GM23338 (cell line): ENCODE measurements around the gene USP7. TPM values are rescaled to one million over a fixed set of nuclear protein-coding genes. Genes with fewer than 3 reads are reported as not detected.
A peak's percentile ranks its signal among the peaks of the same experiment; 100 is the strongest.

Source experiments
- ATAC-seq: fragments of 200-7000 bp; cut with Tn5 transposase; 3 replicates; pipeline ENCODE4 v1.9.1; 2020
- DNase-seq: peaks from one replicate; pipeline ENCODE4 v3.0.0-alpha.2; 2015; ENCODE audit warnings: low spot score
- H2AFZ ChIP-seq: fragments of 200-600 bp; sonication (generic); 2 replicates; pipeline ENCODE4 v1.8.0; 2016; ENCODE audit warnings: antibody characterized with exemption, mild to moderate bottlenecking, moderate library complexity
- H3F3A ChIP-seq: fragments of 200-600 bp; sonication (generic); replicated peaks from 2 replicates; pipeline ENCODE4 v1.8.0; 2017; ENCODE audit warnings: antibody characterized with exemption, mixed run types, low read depth
- H3K27ac ChIP-seq: fragments of 200-600 bp; sonication (generic); 2 replicates; pipeline ENCODE4 v1.6.1; 2016; ENCODE audit warnings: low read depth
- H3K27me3 ChIP-seq: fragments of 200-600 bp; sonication (generic); 2 replicates; pipeline ENCODE4 v1.8.0; 2016; ENCODE audit warnings: mild to moderate bottlenecking, mixed run types, moderate library complexity; ENCODE audit not compliant: insufficient read depth
- H3K36me3 ChIP-seq: fragments of 200-600 bp; sonication (generic); 2 replicates; pipeline ENCODE4 v1.8.0; 2016; ENCODE audit warnings: mild to moderate bottlenecking; ENCODE audit not compliant: insufficient read depth
- H3K4me1 ChIP-seq: fragments of 200-600 bp; sonication (generic); 2 replicates; pipeline ENCODE4 v1.8.0; 2016; ENCODE audit warnings: mild to moderate bottlenecking, moderate library complexity; ENCODE audit not compliant: insufficient read depth
- H3K4me2 ChIP-seq: fragments of 200-600 bp; sonication (generic); 2 replicates; pipeline ENCODE4 v1.7.1; 2017; ENCODE audit warnings: mixed run types
- H3K4me3 ChIP-seq: fragments of 200-600 bp; sonication (generic); 2 replicates; pipeline ENCODE4 v1.6.1; 2016; ENCODE audit warnings: mixed run types
- H3K79me2 ChIP-seq: fragments of 200-600 bp; sonication (generic); replicated peaks from 2 replicates; pipeline ENCODE4 v1.8.0; 2017; ENCODE audit warnings: mild to moderate bottlenecking; ENCODE audit not compliant: insufficient read depth
- H3K9me2 ChIP-seq: fragments of 200-600 bp; sonication (generic); 2 replicates; pipeline ENCODE4 v1.8.0; 2017; ENCODE audit not compliant: insufficient read depth
- H4K20me1 ChIP-seq: fragments of 200-600 bp; sonication (generic); replicated peaks from 2 replicates; pipeline ENCODE4 v1.8.0; 2017; ENCODE audit warnings: mild to moderate bottlenecking; ENCODE audit not compliant: insufficient read depth
- H3K27ac Mint-ChIP-seq: 2 replicates; pipeline ENCODE4 v1.8.0; 2020; ENCODE audit warnings: inconsistent platforms, mild to moderate bottlenecking, moderate library complexity, mixed read lengths
- H3K27me3 Mint-ChIP-seq: 3 replicates; pipeline ENCODE4 v1.8.0; 2022; ENCODE audit warnings: low read depth, mild to moderate bottlenecking, moderate library complexity, mixed read lengths, inconsistent platforms; ENCODE audit not compliant: insufficient read depth, poor library complexity
- H3K36me3 Mint-ChIP-seq: 3 replicates; pipeline ENCODE4 v1.8.0; 2021; ENCODE audit warnings: low read depth, mild to moderate bottlenecking, inconsistent platforms, moderate library complexity, mixed read lengths
- H3K4me1 Mint-ChIP-seq: 3 replicates; pipeline ENCODE4 v1.8.0; 2020; ENCODE audit warnings: mild to moderate bottlenecking, inconsistent platforms, mixed read lengths
- H3K4me3 Mint-ChIP-seq: 3 replicates; pipeline ENCODE4 v1.8.0; 2021; ENCODE audit warnings: moderate library complexity, mild to moderate bottlenecking, inconsistent platforms, mixed read lengths
- H3K9me3 Mint-ChIP-seq: 3 replicates; pipeline ENCODE4 v1.8.0; 2020; ENCODE audit warnings: moderate library complexity, mild to moderate bottlenecking, inconsistent platforms, mixed read lengths
- CTCF ChIP-seq, 2 experiments: fragments of 200-600 bp in 1 of 2; sonication (generic) in 1 of 2; conservative IDR thresholded peaks; 2 replicates each; pipeline versions ENCODE4 v1.5.1 to v1.6.1; 2016 to 2017; ENCODE audit warnings: antibody characterized with exemption in 2 of 2, low read depth in 2 of 2, mild to moderate bottlenecking in 2 of 2, moderate library complexity in 1 of 2
- EZH2 ChIP-seq: fragments of 200-600 bp; sonication (generic); IDR thresholded peaks from one replicate; pipeline ENCODE4 v1.8.0; 2017; ENCODE audit warnings: antibody characterized with exemption, mild to moderate bottlenecking, low read depth; ENCODE audit not compliant: unreplicated experiment
- EZH2phosphoT487 ChIP-seq: fragments of 200-600 bp; sonication (generic); IDR thresholded peaks from one replicate; pipeline ENCODE4 v1.8.1; 2018; ENCODE audit warnings: antibody characterized with exemption; ENCODE audit not compliant: unreplicated experiment
- JUNB ChIP-seq: IDR thresholded peaks from one replicate; pipeline ENCODE4 v1.6.1; 2016; ENCODE audit warnings: antibody characterized with exemption; ENCODE audit not compliant: unreplicated experiment
- NANOG ChIP-seq: IDR thresholded peaks from 2 replicates; pipeline ENCODE4 v1.6.1; 2016; ENCODE audit warnings: antibody characterized with exemption, borderline replicate concordance
- POLR2AphosphoS5 ChIP-seq: IDR thresholded peaks from 2 replicates; pipeline ENCODE4 v1.6.1; 2016; ENCODE audit warnings: antibody characterized with exemption, low read depth
- REST ChIP-seq: IDR thresholded peaks from one replicate; pipeline ENCODE4 v1.6.1; 2018; ENCODE audit warnings: antibody characterized with exemption; ENCODE audit not compliant: unreplicated experiment
- ZNF331 ChIP-seq: fragments of 250-450 bp; sonication (Bioruptor Pico); IDR thresholded peaks from 2 replicates; pipeline ENCODE4 v1.5.0; 2020; ENCODE audit warnings: low read depth, mild to moderate bottlenecking, moderate library complexity
- polyA plus RNA-seq: library from polyadenylated mRNA; unstranded; fragments of >200 nt; fragmentation: Nextera tagmentation; extraction: Ambion mirVana; gene quantifications from 2 replicates; pipeline ENCODE4 v1.2.1, GENCODE V29; 2016
- total RNA-seq: library from RNA; depleted of rRNA; stranded (reverse); fragments of >200 nt; shearing (Covaris generic); gene quantifications from 2 replicates; pipeline ENCODE4 v1.2.3, GENCODE V29; 2014
- TF ChIP-seq, protein P1 (sequence below): IDR thresholded peaks from 2 replicates; pipeline ENCODE4 v1.6.1; 2016; ENCODE audit warnings: antibody characterized with exemption
- TF ChIP-seq, protein P2 (sequence below): fragments of 250-450 bp; sonication (Bioruptor Pico); IDR thresholded peaks from 2 replicates; pipeline ENCODE4 v1.5.0; 2020; ENCODE audit warnings: mild to moderate bottlenecking, moderate library complexity

Gene USP7
- total and polyA plus RNA-seq, 2 experiments from 2014 or later, result 42.3 to 130 TPM

- Histone ChIP-seq H3K4me3 (peak overlapping the region; percentile 100), H3K27ac (peak overlapping the region; percentile 95), H2AFZ (no peak overlapping the region), H3K4me1 (peaks cover 53% of the 10 kb centered on the region), H4K20me1 (peaks cover 64% of the 10 kb centered on the region), H3K9me2 (no peaks in the 10 kb centered on the region), H3K4me2 (peak overlapping the region; percentile 100), H3K27me3 (no peaks in the 10 kb centered on the region), H3K79me2 (peaks cover 82% of the 10 kb centered on the region), H3F3A (peaks cover 37% of the 10 kb centered on the region), H3K36me3 (no peaks in the 10 kb centered on the region)
- peaks cover 40% of the 10 kb centered on the region for H3K27me3 Mint-ChIP-seq
- peaks cover 41% of the 10 kb centered on the region for H3K36me3 Mint-ChIP-seq
- no peak for ATAC-seq
- no peaks in the 10 kb centered on the region; the same call in 2 of the 3 replicates for H3K9me3 Mint-ChIP-seq
- H3K4me1 Mint-ChIP-seq, result peaks cover 57% of the 10 kb centered on the region
- TF ChIP-seq EZH2 (no peak), CTCF (conservative IDR thresholded peaks at IDR 0.05; ENCODE audit: low read depth in 2 of 2) (no peak), ZNF331 (no peak), REST (no peak), POLR2AphosphoS5 (no peak), JUNB (no peak), EZH2phosphoT487 (no peak), NANOG (no peak)
- TF ChIP-seq, protein P1, sequence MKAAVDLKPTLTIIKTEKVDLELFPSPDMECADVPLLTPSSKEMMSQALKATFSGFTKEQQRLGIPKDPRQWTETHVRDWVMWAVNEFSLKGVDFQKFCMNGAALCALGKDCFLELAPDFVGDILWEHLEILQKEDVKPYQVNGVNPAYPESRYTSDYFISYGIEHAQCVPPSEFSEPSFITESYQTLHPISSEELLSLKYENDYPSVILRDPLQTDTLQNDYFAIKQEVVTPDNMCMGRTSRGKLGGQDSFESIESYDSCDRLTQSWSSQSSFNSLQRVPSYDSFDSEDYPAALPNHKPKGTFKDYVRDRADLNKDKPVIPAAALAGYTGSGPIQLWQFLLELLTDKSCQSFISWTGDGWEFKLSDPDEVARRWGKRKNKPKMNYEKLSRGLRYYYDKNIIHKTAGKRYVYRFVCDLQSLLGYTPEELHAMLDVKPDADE, result no peak
- TF ChIP-seq, protein P2, sequence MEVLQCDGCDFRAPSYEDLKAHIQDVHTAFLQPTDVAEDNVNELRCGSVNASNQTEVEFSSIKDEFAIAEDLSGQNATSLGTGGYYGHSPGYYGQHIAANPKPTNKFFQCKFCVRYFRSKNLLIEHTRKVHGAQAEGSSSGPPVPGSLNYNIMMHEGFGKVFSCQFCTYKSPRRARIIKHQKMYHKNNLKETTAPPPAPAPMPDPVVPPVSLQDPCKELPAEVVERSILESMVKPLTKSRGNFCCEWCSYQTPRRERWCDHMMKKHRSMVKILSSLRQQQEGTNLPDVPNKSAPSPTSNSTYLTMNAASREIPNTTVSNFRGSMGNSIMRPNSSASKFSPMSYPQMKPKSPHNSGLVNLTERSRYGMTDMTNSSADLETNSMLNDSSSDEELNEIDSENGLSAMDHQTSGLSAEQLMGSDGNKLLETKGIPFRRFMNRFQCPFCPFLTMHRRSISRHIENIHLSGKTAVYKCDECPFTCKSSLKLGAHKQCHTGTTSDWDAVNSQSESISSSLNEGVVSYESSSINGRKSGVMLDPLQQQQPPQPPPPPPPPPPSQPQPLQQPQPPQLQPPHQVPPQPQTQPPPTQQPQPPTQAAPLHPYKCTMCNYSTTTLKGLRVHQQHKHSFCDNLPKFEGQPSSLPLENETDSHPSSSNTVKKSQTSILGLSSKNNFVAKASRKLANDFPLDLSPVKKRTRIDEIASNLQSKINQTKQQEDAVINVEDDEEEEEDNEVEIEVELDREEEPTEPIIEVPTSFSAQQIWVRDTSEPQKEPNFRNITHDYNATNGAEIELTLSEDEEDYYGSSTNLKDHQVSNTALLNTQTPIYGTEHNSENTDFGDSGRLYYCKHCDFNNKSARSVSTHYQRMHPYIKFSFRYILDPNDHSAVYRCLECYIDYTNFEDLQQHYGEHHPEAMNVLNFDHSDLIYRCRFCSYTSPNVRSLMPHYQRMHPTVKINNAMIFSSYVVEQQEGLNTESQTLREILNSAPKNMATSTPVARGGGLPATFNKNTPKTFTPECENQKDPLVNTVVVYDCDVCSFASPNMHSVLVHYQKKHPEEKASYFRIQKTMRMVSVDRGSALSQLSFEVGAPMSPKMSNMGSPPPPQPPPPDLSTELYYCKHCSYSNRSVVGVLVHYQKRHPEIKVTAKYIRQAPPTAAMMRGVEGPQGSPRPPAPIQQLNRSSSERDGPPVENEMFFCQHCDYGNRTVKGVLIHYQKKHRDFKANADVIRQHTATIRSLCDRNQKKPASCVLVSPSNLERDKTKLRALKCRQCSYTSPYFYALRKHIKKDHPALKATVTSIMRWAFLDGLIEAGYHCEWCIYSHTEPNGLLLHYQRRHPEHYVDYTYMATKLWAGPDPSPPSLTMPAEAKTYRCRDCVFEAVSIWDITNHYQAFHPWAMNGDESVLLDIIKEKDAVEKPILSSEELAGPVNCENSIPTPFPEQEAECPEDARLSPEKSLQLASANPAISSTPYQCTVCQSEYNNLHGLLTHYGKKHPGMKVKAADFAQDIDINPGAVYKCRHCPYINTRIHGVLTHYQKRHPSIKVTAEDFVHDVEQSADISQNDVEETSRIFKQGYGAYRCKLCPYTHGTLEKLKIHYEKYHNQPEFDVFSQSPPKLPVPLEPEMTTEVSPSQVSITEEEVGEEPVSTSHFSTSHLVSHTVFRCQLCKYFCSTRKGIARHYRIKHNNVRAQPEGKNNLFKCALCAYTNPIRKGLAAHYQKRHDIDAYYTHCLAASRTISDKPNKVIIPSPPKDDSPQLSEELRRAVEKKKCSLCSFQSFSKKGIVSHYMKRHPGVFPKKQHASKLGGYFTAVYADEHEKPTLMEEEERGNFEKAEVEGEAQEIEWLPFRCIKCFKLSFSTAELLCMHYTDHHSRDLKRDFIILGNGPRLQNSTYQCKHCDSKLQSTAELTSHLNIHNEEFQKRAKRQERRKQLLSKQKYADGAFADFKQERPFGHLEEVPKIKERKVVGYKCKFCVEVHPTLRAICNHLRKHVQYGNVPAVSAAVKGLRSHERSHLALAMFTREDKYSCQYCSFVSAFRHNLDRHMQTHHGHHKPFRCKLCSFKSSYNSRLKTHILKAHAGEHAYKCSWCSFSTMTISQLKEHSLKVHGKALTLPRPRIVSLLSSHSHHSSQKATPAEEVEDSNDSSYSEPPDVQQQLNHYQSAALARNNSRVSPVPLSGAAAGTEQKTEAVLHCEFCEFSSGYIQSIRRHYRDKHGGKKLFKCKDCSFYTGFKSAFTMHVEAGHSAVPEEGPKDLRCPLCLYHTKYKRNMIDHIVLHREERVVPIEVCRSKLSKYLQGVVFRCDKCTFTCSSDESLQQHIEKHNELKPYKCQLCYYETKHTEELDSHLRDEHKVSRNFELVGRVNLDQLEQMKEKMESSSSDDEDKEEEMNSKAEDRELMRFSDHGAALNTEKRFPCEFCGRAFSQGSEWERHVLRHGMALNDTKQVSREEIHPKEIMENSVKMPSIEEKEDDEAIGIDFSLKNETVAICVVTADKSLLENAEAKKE (CRISPR knock-in tag), result no peak
- H3K27ac Mint-ChIP-seq, result peak overlapping the region; percentile 90
- peak overlapping the region; percentile 89 for H3K4me3 Mint-ChIP-seq
- no peak for DNase-seq
Observed at GRCh38 chr16:8865145-8865882, 98.4 kb downstream of the USP7 start.
